ENCODE results near the gene OTUB2. TPM values are rescaled to one million over a fixed set of nuclear protein-coding genes. Genes with fewer than 3 reads are reported as not detected.

Gene OTUB2
- total RNA-seq, 1 donor: 0.10 TPM

- no peaks in the 10 kb centered on the region for H3K4me1 ChIP-seq (ENCODE audit: insufficient read depth, low read length)
- no peak overlapping the region for H3K4me3 ChIP-seq (ENCODE audit: low read length)
- H3K27me3 ChIP-seq (ENCODE audit: insufficient read depth, low read length): no peaks in the 10 kb centered on the region
- H3K9me3 ChIP-seq (ENCODE audit: low read depth, low read length): no peaks in the 10 kb centered on the region
Observed at GRCh38 chr14:94038921-94039629, 12.9 kb downstream of the OTUB2 start.

GRCh38 chr14:94040247-94040646 lies 14.1 kb downstream of the OTUB2 start:
- no peaks in the 10 kb centered on the region for H3K9me3 ChIP-seq (ENCODE audit: low read depth, low read length)
- H3K4me3 ChIP-seq (ENCODE audit: low read length): no peak overlapping the region
- H3K27me3 ChIP-seq (ENCODE audit: insufficient read depth, low read length): no peaks in the 10 kb centered on the region
- H3K4me1 ChIP-seq (ENCODE audit: insufficient read depth, low read length): no peaks in the 10 kb centered on the region

- Histone ChIP-seq H3K4me3 (ENCODE audit: low read length) (no peak overlapping the region), H3K9me3 (ENCODE audit: low read depth, low read length) (no peaks in the 10 kb centered on the region), H3K27me3 (ENCODE audit: insufficient read depth, low read length) (no peaks in the 10 kb centered on the region), H3K4me1 (ENCODE audit: insufficient read depth, low read length) (no peaks in the 10 kb centered on the region)
Observed at GRCh38 chr14:94040796-94041195, 14.7 kb downstream of the OTUB2 start.

GRCh38 chr14:94041551-94042346 lies 15.6 kb downstream of the OTUB2 start:
- Histone ChIP-seq H3K4me1 (ENCODE audit: insufficient read depth, low read length) (no peaks in the 10 kb centered on the region), H3K4me3 (ENCODE audit: low read length) (no peak overlapping the region), H3K27me3 (ENCODE audit: insufficient read depth, low read length) (no peaks in the 10 kb centered on the region), H3K9me3 (ENCODE audit: low read depth, low read length) (no peaks in the 10 kb centered on the region)

- no peak overlapping the region for H3K4me3 ChIP-seq (ENCODE audit: low read length)
- no peaks in the 10 kb centered on the region for H3K9me3 ChIP-seq (ENCODE audit: low read depth, low read length)
- no peaks in the 10 kb centered on the region for H3K27me3 ChIP-seq (ENCODE audit: insufficient read depth, low read length)
- no peaks in the 10 kb centered on the region for H3K4me1 ChIP-seq (ENCODE audit: insufficient read depth, low read length)
Observed at GRCh38 chr14:94042433-94043091, 16.4 kb downstream of the OTUB2 start.

- H3K4me1 ChIP-seq (ENCODE audit: insufficient read depth, low read length): no peaks in the 10 kb centered on the region
- no peak overlapping the region for H3K4me3 ChIP-seq (ENCODE audit: low read length)
- H3K9me3 ChIP-seq (ENCODE audit: low read depth, low read length): no peaks in the 10 kb centered on the region
- H3K27me3 ChIP-seq (ENCODE audit: insufficient read depth, low read length): no peaks in the 10 kb centered on the region
Observed at GRCh38 chr14:94043111-94043755, 17.1 kb downstream of the OTUB2 start.

GRCh38 chr14:94043756-94044475 lies 17.8 kb downstream of the OTUB2 start:
- Histone ChIP-seq H3K27me3 (ENCODE audit: insufficient read depth, low read length) (no peaks in the 10 kb centered on the region), H3K4me3 (ENCODE audit: low read length) (no peak overlapping the region), H3K9me3 (ENCODE audit: low read depth, low read length) (no peaks in the 10 kb centered on the region), H3K4me1 (ENCODE audit: insufficient read depth, low read length) (no peaks in the 10 kb centered on the region)

GRCh38 chr14:94044476-94045091 lies 18.4 kb downstream of the OTUB2 start:
- no peaks in the 10 kb centered on the region for H3K4me1 ChIP-seq (ENCODE audit: insufficient read depth, low read length)
- no peaks in the 10 kb centered on the region for H3K27me3 ChIP-seq (ENCODE audit: insufficient read depth, low read length)
- no peak overlapping the region for H3K4me3 ChIP-seq (ENCODE audit: low read length)
- no peaks in the 10 kb centered on the region for H3K9me3 ChIP-seq (ENCODE audit: low read depth, low read length)

- H3K4me1 ChIP-seq (ENCODE audit: insufficient read depth, low read length): no peaks in the 10 kb centered on the region
- H3K27me3 ChIP-seq (ENCODE audit: insufficient read depth, low read length): no peaks in the 10 kb centered on the region
- H3K4me3 ChIP-seq (ENCODE audit: low read length): no peak overlapping the region
- H3K9me3 ChIP-seq (ENCODE audit: low read depth, low read length): no peaks in the 10 kb centered on the region
Observed at GRCh38 chr14:94045101-94045500, 19.0 kb downstream of the OTUB2 start.

GRCh38 chr14:94045563-94046345 lies 19.6 kb downstream of the OTUB2 start:
- Histone ChIP-seq H3K4me3 (ENCODE audit: low read length) (no peak overlapping the region), H3K4me1 (ENCODE audit: insufficient read depth, low read length) (no peaks in the 10 kb centered on the region), H3K9me3 (ENCODE audit: low read depth, low read length) (no peaks in the 10 kb centered on the region), H3K27me3 (ENCODE audit: insufficient read depth, low read length) (no peaks in the 10 kb centered on the region)

GRCh38 chr14:94046696-94047250 lies 20.6 kb downstream of the OTUB2 start:
- no peaks in the 10 kb centered on the region for H3K4me1 ChIP-seq (ENCODE audit: insufficient read depth, low read length)
- H3K4me3 ChIP-seq (ENCODE audit: low read length): no peak overlapping the region
- H3K9me3 ChIP-seq (ENCODE audit: low read depth, low read length): no peaks in the 10 kb centered on the region
- no peaks in the 10 kb centered on the region for H3K27me3 ChIP-seq (ENCODE audit: insufficient read depth, low read length)

- H3K27me3 ChIP-seq (ENCODE audit: insufficient read depth, low read length): no peaks in the 10 kb centered on the region
- no peaks in the 10 kb centered on the region for H3K9me3 ChIP-seq (ENCODE audit: low read depth, low read length)
- H3K4me1 ChIP-seq (ENCODE audit: insufficient read depth, low read length): no peaks in the 10 kb centered on the region
- no peak overlapping the region for H3K4me3 ChIP-seq (ENCODE audit: low read length)
Observed at GRCh38 chr14:94047581-94047980, 21.4 kb downstream of the OTUB2 start.
